Fibroblast of skin of abdomen (primary cell): ENCODE data around the gene NDUFS4.
A peak's percentile ranks its signal among the peaks of the same experiment; 100 is the strongest.
"Not testable (repeated sequence)": the region's sequence is repeated elsewhere in the genome, so short reads cannot be mapped to it uniquely, and the experiment has no call there.

Experiments used
- DNase-seq: peaks from one replicate; pipeline ENCODE4 v3.0.0-alpha.2; 2013

The NDUFS4 gene

GRCh38 chr5:53667621-53668020 lies 107.2 kb downstream of the NDUFS4 start:
- DNase-seq, result no peak

GRCh38 chr5:53671447-53671846 lies 111.0 kb downstream of the NDUFS4 start:
- no peak for DNase-seq

GRCh38 chr5:53674121-53674520 lies 113.7 kb downstream of the NDUFS4 start:
- DNase-seq, result no peak

GRCh38 chr5:53677632-53678031 lies 117.2 kb downstream of the NDUFS4 start:
- DNase-seq, result no peak

- DNase-seq, result no peak
Observed at GRCh38 chr5:53678981-53679660, 118.7 kb downstream of the NDUFS4 start.

- no peak for DNase-seq
Observed at GRCh38 chr5:53681079-53681478, 120.6 kb downstream of the NDUFS4 start.

- DNase-seq, result no peak
Observed at GRCh38 chr5:53691014-53691413, 130.6 kb downstream of the NDUFS4 start.

GRCh38 chr5:53694520-53695022 lies 134.1 kb downstream of the NDUFS4 start:
- DNase-seq, result no peak

- DNase-seq, result not testable (repeated sequence)
Observed at GRCh38 chr5:53710405-53710804, 150.0 kb downstream of the NDUFS4 start.

- DNase-seq, result no peak
Observed at GRCh38 chr5:53712327-53712726, 151.9 kb downstream of the NDUFS4 start.

- no peak for DNase-seq
Observed at GRCh38 chr5:53713978-53714666, 153.7 kb downstream of the NDUFS4 start.

- peak; percentile 1 for DNase-seq
Observed at GRCh38 chr5:53714667-53715010, 154.2 kb downstream of the NDUFS4 start.

- no peak for DNase-seq
Observed at GRCh38 chr5:53726121-53726520, 165.7 kb downstream of the NDUFS4 start.

GRCh38 chr5:53730943-53731342 lies 170.5 kb downstream of the NDUFS4 start:
- DNase-seq, result no peak
